K562 (cell line): ENCODE data around the gene EYA2. TPM values are rescaled to one million over a fixed set of nuclear protein-coding genes. Genes with fewer than 3 reads are reported as not detected.
"Not testable (repeated sequence)": the region's sequence is repeated elsewhere in the genome, so short reads cannot be mapped to it uniquely, and the experiment has no call there.

Experiments
- ATAC-seq: fragments of 200-7000 bp; cut with Tn5 transposase; 3 replicates; pipeline ENCODE4 v1.9.1; 2020; ENCODE audit warnings: moderate library complexity
- BruUV-seq: library from RNA; stranded (reverse); fragments of 400-500 nt; replicated peaks from 2 replicates; lab custom pipeline; 2021; lab: Mats Ljungman, UMichigan
- CTCF ChIA-PET: fragments of 300-600 bp; formaldehyde crosslinking; extraction: SDS; loops from one replicate; lab custom pipeline; 2021; ENCODE audit warnings: low intra/inter-chr PET ratio; lab: Yijun Ruan, JAX
- POLR2A ChIA-PET: fragments of 300-600, 350-650 bp; sonication (Branson Sonifier 250); formaldehyde crosslinking; extraction: SDS; loops from one replicate; lab custom pipeline; 2021; ENCODE audit warnings: antibody characterized with exemption, inconsistent platforms; lab: Yijun Ruan, JAX
- DNase-seq, 4 experiments: peaks; one replicate each; pipeline versions ENCODE4 v3.0.0 to v3.0.0-alpha.2; 2011 to 2018; ENCODE audit warnings: low spot score in 3 of 4, mixed read lengths in 3 of 4; ENCODE audit errors: extremely low read depth in 1 of 4
- FAIRE-seq: peaks from 2 replicates; lab custom pipeline; 2011; peaks lifted over from hg19 to GRCh38; lab: Jason Lieb, UNC
- H2AFZ ChIP-seq: 2 replicates; pipeline ENCODE4 v1.6.0; 2011; ENCODE audit warnings: low read depth, low read length, control low read depth, inconsistent platforms
- H3K27ac ChIP-seq: fragments of 200-600 bp; 3 replicates; pipeline ENCODE4 v1.8.0; 2011; ENCODE audit warnings: low read depth, mild to moderate bottlenecking, control low read depth, inconsistent platforms, low read length, moderate library complexity, mixed read lengths; ENCODE audit errors: extremely low read depth
- H3K27me3 ChIP-seq, 2 experiments: fragments of 300-600 bp in 1 of 2; 2 replicates in 1 of 2; 3 replicates in 1 of 2; pipeline versions ENCODE4 v1.6.0 to v1.8.0; 2011; ENCODE audit warnings: inconsistent platforms in 2 of 2, low read length in 2 of 2, mild to moderate bottlenecking in 1 of 2, mixed read lengths in 1 of 2, moderate library complexity in 1 of 2; ENCODE audit not compliant: control insufficient read depth in 2 of 2, insufficient read depth in 2 of 2
- H3K36me3 ChIP-seq: fragments of 300-600 bp; 3 replicates; pipeline ENCODE4 v1.8.0; 2011; ENCODE audit warnings: mild to moderate bottlenecking, low read length, inconsistent platforms; ENCODE audit not compliant: control insufficient read depth, insufficient read depth
- H3K4me1 ChIP-seq, 2 experiments: fragments of 200-600 bp in 1 of 2; replicated peaks in 1 of 2; 2 replicates in 1 of 2; 3 replicates in 1 of 2; pipeline versions ENCODE4 v1.5.1 to v1.8.0; 2011; ENCODE audit warnings: inconsistent platforms in 2 of 2, low read length in 2 of 2, mild to moderate bottlenecking in 1 of 2, mixed read lengths in 1 of 2, moderate library complexity in 1 of 2; ENCODE audit not compliant: control insufficient read depth in 2 of 2, insufficient read depth in 2 of 2
- H3K4me2 ChIP-seq: 2 replicates; pipeline ENCODE4 v1.6.1; 2011; ENCODE audit warnings: low read length, control low read depth, inconsistent platforms, mixed read lengths; ENCODE audit not compliant: insufficient read depth
- H3K4me3 ChIP-seq: fragments of 200-600 bp; sonication (generic), shearing (Covaris generic); 2 replicates; pipeline ENCODE4 v1.5.1; 2016; ENCODE audit warnings: control low read depth, inconsistent platforms
- H3K79me2 ChIP-seq: fragments of 200-600 bp; 3 replicates; pipeline ENCODE4 v1.8.0; 2011; ENCODE audit warnings: low read length, inconsistent platforms; ENCODE audit not compliant: control insufficient read depth, insufficient read depth
- H3K9ac ChIP-seq, 2 experiments: 2 replicates each; pipeline versions ENCODE4 v1.6.0 to v1.6.1; 2011; ENCODE audit warnings: low read depth in 2 of 2, low read length in 2 of 2, control low read depth in 1 of 2, inconsistent platforms in 1 of 2, mild to moderate bottlenecking in 1 of 2, mixed read lengths in 1 of 2; ENCODE audit not compliant: insufficient read depth in 1 of 2
- H3K9me1 ChIP-seq: one replicate; pipeline ENCODE4 v1.6.0; 2011; ENCODE audit warnings: inconsistent platforms, mild to moderate bottlenecking, low read length, moderate library complexity; ENCODE audit not compliant: control insufficient read depth, insufficient read depth
- H3K9me3 ChIP-seq: replicated peaks from 2 replicates; pipeline ENCODE4 v1.5.1; 2011; ENCODE audit warnings: low read depth, low read length, inconsistent platforms; ENCODE audit not compliant: control insufficient read depth, insufficient read depth
- H4K20me1 ChIP-seq: replicated peaks from 2 replicates; pipeline ENCODE4 v1.6.1; 2011; ENCODE audit warnings: low read length, inconsistent platforms, mixed read lengths; ENCODE audit not compliant: control insufficient read depth, insufficient read depth
- HDAC2 ChIP-seq: fragments of 450-650 bp; IDR thresholded peaks from 2 replicates; pipeline ENCODE4 v1.6.1; 2016; ENCODE audit warnings: mild to moderate bottlenecking
- PBX2 ChIP-seq, 2 experiments: IDR thresholded peaks in 1 of 2; conservative IDR thresholded peaks in 1 of 2; 2 replicates each; pipeline ENCODE4 v1.6.1; 2016; ENCODE audit warnings: low read depth in 2 of 2, mild to moderate bottlenecking in 1 of 2, missing compliant biosample characterization in 1 of 2, missing genetic modification characterization in 1 of 2, moderate library complexity in 1 of 2
- POLR3A ChIP-seq: IDR thresholded peaks from 2 replicates; pipeline ENCODE4 v1.6.1; 2011; ENCODE audit warnings: borderline replicate concordance, mild to moderate bottlenecking, moderate library complexity; ENCODE audit not compliant: insufficient read length, insufficient read depth; ENCODE audit errors: extremely low read depth
- PYGO2 ChIP-seq: fragments of 450-650 bp; IDR thresholded peaks from 2 replicates; pipeline ENCODE4 v1.6.1; 2016; ENCODE audit warnings: mild to moderate bottlenecking, missing genetic modification characterization, moderate library complexity, missing compliant biosample characterization
- SIX5 ChIP-seq, 2 experiments: IDR thresholded peaks; 2 replicates each; pipeline ENCODE4 v1.6.1; 2011; ENCODE audit warnings: low read length in 2 of 2, borderline replicate concordance in 1 of 2, low read depth in 1 of 2, mild to moderate bottlenecking in 1 of 2, moderate library complexity in 1 of 2; ENCODE audit not compliant: insufficient read depth in 1 of 2
- SRF ChIP-seq, 2 experiments: fragments of 250-450, 450-650 bp in 1 of 2; sonication (Bioruptor Pico) in 1 of 2; sonication (generic) in 1 of 2; formaldehyde crosslinking; IDR thresholded peaks; 2 replicates each; pipeline versions ENCODE4 v1.5.0 to v1.5.1; 2020 to 2022; ENCODE audit warnings: mild to moderate bottlenecking in 1 of 2, missing genetic modification reagents in 1 of 2
- ZNF644 ChIP-seq: fragments of 200-800 bp; sonication (Bioruptor generic); IDR thresholded peaks from 2 replicates; pipeline ENCODE4 v1.6.1; 2016; ENCODE audit warnings: low read depth, missing genetic modification characterization, missing compliant biosample characterization
- WGBS: fragments of 100-300 bp; shearing (Covaris generic); methylation state at CpG from one replicate; pipeline ENCODE4 v1.1.6; 2016; ENCODE audit warnings: low coverage, mixed read lengths; ENCODE audit not compliant: insufficient coverage; ENCODE audit errors: missing lambda C conversion rate; 5-methylcytosine and 5-hydroxymethylcytosine counted together
- in situ Hi-C: fragments of 300-500 bp; cut with MboI; formaldehyde crosslinking; loops from 4 replicates; pipeline ENCODE4 v1.15.0; 2018; ENCODE audit warnings: inconsistent platforms, mixed read lengths
- intact Hi-C: fragments of 100-400 bp; cut with micrococcal nuclease; formaldehyde crosslinking; loops from 2 replicates; pipeline ENCODE4 v1.14.2; 2022
- polyA plus RNA-seq, 8 experiments: library from polyadenylated mRNA; depleted of rRNA in 4 of 8; stranded (reverse) in 5 of 8; unstranded in 3 of 8; fragments of >200 nt; fragmentation: Nextera tagmentation in 2 of 8; fragmentation: Illumina TruSeq in 1 of 8; extraction: Ambion mirVana in 2 of 8; extraction: Trizol in 1 of 8; gene quantifications; 2 replicates each; pipeline versions ENCODE4 v1.2.1 to v1.2.3, GENCODE V29; 2011 to 2014; ENCODE audit warnings: inconsistent platforms in 1 of 8, missing spikeins in 1 of 8
- total RNA-seq, 7 experiments: library from RNA; depleted of rRNA in 6 of 7; stranded (reverse); fragments of >200 nt in 6 of 7; fragmentation: Illumina TruSeq in 2 of 7; extraction: Trizol in 2 of 7; gene quantifications; 2 replicates each; pipeline versions ENCODE4 v1.2.1 to v1.2.3, GENCODE V29; 2011 to 2021; ENCODE audit warnings: low replicate concordance in 1 of 7

Gene EYA2
- total and polyA plus RNA-seq, 9 of the 15 experiments (the other 6 are each of a cell fraction or from before 2014, with no cell fraction given): 0.03 TPM; not detected in 8

- TF ChIP-seq SIX5 (IDR thresholded peaks at IDR 0.05; ENCODE audit: borderline replicate concordance in 1 of 2, insufficient read depth in 1 of 2, low read depth in 1 of 2, low read length in 2 of 2) (no peak), PBX2 (CRISPR knock-in tag; IDR thresholded peaks at IDR 0.05; ENCODE audit: low read depth) (no peak), PBX2 (tag; conservative IDR thresholded peaks at IDR 0.05; ENCODE audit: low read depth) (no peak), SRF (CRISPR knock-in tag; IDR thresholded peaks at IDR 0.05) (no peak)
Measured at GRCh38 chr20:46930640-46931339, 36.1 kb downstream of the EYA2 start (continued).

- DNase-seq: no peak
- Histone ChIP-seq H2AFZ (no peak overlapping the region), H3K4me1 (no peaks in the 10 kb centered on the region), H4K20me1 (peaks cover 4% of the 10 kb centered on the region; the same call in 1 of the 2 replicates), H3K9ac (no peak overlapping the region), H3K36me3 (no peaks in the 10 kb centered on the region), H3K79me2 (no peaks in the 10 kb centered on the region), H3K4me3 (no peak overlapping the region), H3K9me1 (no peaks in the 10 kb centered on the region), H3K27ac (no peak overlapping the region), H3K4me2 (no peak overlapping the region), H3K9me3 (no peaks in the 10 kb centered on the region), H3K27me3 (peaks cover 11 to 19% of the 10 kb centered on the region in 2 experiments; a peak in 3 of 5 replicates)
- FAIRE-seq: no peak
- WGBS: under 1% methylated on average over 11 of the region's 11 CpGs
- ChIA-PET POLR2A (interaction anchor here (0.6 kb wide), 1 partner anchor 37 kb away, joined by 3 read pairs; no protein-coding TSS in a partner anchor), CTCF (no interaction called here)
- BruUV-seq: no TSS peak
- intact Hi-C loops (no loop called here), in situ Hi-C loops (no loop called here)
- TF ChIP-seq PYGO2 (tag): no peak
- no peak for TF ChIP-seq HDAC2
- TF ChIP-seq ZNF644 (tag): no peak
- TF ChIP-seq POLR3A: no peak
- no peak for ATAC-seq
Measured at GRCh38 chr20:46931699-46932098, 37.1 kb downstream of the EYA2 start.

- H3K27ac ChIP-seq, H3K4me1 ChIP-seq, H3K79me2 ChIP-seq, H3K9me3 ChIP-seq, in situ Hi-C loops, H2AFZ ChIP-seq, H3K36me3 ChIP-seq, ATAC-seq, DNase-seq, H3K9ac ChIP-seq, H4K20me1 ChIP-seq, intact Hi-C loops, FAIRE-seq, H3K4me3 ChIP-seq, H3K9me1 ChIP-seq, BruUV-seq, H3K4me2 ChIP-seq: not testable (repeated sequence)
- WGBS: 1% methylated on average over 9 of the region's 10 CpGs
- peaks cover 11 to 14% of the 10 kb centered on the region in 2 experiments; a peak in 3 of 5 replicates for H3K27me3 ChIP-seq
- ChIA-PET POLR2A (interaction anchor here (0.6 kb wide), 1 partner anchor 36 kb away, joined by 3 read pairs; no protein-coding TSS in a partner anchor), CTCF (interaction anchor here (0.7 kb wide), 1 partner anchor 197 kb away, joined by 3 read pairs; no protein-coding TSS in a partner anchor)
Measured at GRCh38 chr20:46932439-46932838, 37.8 kb downstream of the EYA2 start.
